GM18873 (cell line): ENCODE results near the gene EPC1.

ENCODE experiments used
- ATAC-seq: cut with Tn5 transposase; IDR thresholded peaks from one replicate; pipeline ENCODE4 v1.9.1; 2021; ENCODE audit warnings: mild to moderate bottlenecking, moderate library complexity, moderate number of reproducible peaks; ENCODE audit not compliant: unreplicated experiment, low FRiP score

EPC1 gene

GRCh38 chr10:32298075-32298812 is 48.7 kb downstream of the EPC1 start:
- no peak for ATAC-seq

- no peak for ATAC-seq
Measured at GRCh38 chr10:32295027-32295426, 51.9 kb downstream of the EPC1 start.

GRCh38 chr10:32293581-32293980 is 53.4 kb downstream of the EPC1 start:
- no peak for ATAC-seq

GRCh38 chr10:32279795-32280194 is 67.2 kb downstream of the EPC1 start:
- no peak for ATAC-seq

GRCh38 chr10:32273336-32273735 is 73.6 kb downstream of the EPC1 start:
- ATAC-seq, result no peak

- no peak for ATAC-seq
Measured at GRCh38 chr10:32271617-32272016, 75.3 kb downstream of the EPC1 start.

- ATAC-seq, result no peak
Measured at GRCh38 chr10:32269343-32270100, 77.4 kb downstream of the EPC1 start.

GRCh38 chr10:32268788-32269187 is 78.2 kb downstream of the EPC1 start:
- no peak for ATAC-seq

DNA sequence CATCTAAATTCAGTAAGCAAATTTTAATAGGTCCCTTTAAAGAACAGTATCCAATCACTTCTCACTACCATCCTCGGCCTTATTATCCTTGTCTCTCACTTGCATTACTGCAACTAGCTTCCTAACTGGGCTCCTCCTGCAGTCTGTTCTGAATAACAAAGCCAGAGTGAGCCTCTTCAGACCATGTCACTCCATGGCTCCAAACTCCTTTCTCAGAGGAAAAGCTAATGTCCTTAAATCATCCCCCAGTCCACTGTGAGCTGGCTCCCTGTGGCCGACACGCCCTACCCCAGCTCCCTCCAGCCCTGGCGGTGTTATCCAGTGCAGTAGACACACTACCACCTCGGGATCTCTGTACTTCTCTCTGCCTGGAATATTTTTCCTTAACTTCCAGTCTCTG is 80.0 kb downstream of the EPC1 start:
- no peak for ATAC-seq

GRCh38 chr10:32266566-32266965 is 80.4 kb downstream of the EPC1 start:
- no peak for ATAC-seq

DNA sequence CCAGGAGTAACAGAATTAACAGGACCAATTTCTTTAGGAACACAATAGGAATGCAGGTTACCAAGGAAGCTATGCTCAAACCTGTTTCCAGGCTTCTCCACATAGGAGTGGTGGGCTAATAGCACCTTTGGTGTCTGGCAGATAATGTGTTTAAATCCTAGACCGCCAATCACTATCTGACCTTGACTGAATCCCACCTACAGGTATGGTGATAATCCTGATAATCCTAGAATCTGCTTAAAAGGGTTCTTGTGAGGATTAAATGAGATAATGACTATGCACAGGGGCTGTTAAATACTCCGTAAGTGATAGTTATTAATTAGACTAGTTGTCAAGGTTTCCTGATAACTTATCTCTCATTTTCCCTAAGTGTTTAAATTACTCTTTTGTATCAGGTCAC is 81.2 kb downstream of the EPC1 start:
- ATAC-seq, result no peak

DNA sequence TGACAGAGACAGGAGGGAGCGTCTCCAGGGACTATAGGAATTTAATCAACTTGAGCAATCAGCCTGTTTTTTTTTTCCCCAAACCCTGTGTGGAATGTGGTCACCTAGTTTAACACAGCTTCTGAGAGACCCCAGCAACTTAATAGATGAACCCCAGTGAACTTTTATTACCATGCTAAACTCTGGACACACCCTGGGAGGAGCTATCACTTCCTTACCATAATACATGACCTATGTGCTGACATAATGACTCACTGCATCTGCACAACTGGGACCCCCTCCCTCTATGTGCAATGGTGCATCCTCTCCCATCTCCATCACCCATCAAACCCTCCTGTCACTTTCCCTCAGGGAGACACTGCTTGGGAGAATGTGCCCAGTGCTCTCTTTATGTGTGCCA is 83.7 kb downstream of the EPC1 start:
- ATAC-seq, result no peak

DNA sequence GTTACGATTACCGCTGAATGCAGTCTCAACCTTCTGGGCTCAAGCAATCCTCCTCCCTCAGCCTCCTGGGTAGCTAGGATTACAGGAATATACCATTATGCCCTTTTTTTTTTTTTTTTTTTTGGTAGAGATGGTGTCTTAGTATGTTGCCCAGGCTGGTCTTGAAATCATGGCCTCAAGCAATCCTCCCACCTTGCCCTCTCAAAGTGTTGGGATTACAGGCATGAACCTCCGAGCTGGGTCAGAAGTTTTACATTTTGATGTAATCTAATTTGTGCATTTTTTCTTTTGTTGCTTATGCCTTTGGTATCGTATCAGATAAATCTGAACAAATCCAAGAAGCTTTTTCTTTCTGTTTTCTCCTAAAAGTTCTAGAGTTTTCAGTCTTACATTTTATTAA is 87.4 kb downstream of the EPC1 start:
- ATAC-seq, result no peak

DNA sequence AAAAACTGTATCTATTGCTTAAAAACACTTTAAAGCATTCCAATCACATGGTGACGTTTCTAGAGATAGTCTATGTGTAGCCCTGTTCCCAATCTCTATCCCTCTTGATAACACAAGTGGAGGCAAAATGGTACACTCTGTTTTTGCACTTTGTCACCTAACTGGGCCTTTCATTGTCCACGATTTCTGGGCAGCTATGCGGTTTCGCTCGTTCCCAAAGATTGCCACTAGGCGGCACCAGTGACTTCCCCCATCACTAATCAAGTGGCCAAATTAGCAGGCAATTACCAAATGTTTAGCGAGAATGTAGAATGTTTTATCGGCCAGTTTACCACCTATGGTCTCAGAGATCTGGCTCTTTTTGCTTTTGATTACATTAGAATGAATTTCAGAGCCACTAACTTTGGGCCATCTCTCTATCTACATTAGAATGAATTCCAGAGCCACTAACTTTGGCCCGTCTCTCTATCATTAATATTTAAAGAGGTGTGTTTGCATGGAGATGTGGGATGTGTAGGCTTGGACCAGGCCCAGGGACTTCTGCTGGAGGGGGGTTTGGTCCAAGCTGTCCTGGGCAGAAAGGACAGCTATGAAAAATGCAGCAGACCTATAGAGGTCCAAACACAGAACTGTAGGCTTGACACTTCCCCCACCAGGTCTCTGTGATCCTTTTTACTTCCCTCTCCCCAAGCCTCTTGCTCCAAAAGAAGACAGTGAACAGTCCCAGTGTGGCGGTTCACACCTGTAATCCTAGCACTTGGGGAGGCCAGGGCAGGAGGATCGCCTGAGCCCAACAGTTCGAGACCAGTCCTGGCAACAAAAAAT is 90.1 kb downstream of the EPC1 start:
- no peak for ATAC-seq

GRCh38 chr10:32253821-32254220 is 93.1 kb downstream of the EPC1 start:
- ATAC-seq, result no peak

DNA sequence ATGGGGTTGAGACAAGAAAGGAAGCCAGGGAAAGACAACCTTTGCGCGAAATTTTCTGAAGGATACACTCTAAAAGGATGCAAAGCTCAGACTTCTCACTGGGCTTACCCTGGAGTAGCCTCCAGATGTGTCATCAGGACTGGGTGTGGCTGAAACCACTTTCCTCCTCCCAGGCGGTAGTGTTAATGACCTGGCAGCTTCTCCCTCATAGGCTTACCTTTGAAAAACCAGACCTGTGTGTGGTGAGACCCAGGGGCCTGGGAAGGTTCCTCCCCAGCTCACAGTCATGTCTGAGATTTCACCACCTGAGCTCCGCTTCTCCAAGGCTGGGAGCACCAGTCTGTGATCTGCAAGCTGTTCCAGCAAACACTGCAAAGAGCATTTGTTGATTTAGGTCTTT is 93.7 kb downstream of the EPC1 start:
- no peak for ATAC-seq

- peak; percentile 82 for ATAC-seq
Measured at GRCh38 chr10:32250489-32250888, 96.5 kb downstream of the EPC1 start.

DNA sequence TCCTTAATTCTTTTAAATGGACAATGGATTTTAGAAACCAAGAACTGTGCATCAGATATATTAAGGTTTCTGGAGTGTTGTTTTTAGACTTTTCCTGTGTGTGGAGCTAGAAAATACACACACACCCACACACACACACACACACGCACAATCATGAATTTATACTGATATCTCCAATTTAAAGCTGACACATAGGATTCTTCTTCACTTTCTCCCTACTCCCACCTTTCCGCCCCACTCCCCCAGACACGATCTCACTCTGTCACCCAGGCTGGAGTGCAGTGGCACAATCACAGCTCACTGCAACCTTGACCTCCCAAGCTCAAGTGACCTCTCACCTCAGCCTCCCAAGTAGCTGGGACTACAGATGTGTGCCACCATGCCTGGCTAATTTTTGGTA is 100.3 kb downstream of the EPC1 start:
- ATAC-seq, result no peak

DNA sequence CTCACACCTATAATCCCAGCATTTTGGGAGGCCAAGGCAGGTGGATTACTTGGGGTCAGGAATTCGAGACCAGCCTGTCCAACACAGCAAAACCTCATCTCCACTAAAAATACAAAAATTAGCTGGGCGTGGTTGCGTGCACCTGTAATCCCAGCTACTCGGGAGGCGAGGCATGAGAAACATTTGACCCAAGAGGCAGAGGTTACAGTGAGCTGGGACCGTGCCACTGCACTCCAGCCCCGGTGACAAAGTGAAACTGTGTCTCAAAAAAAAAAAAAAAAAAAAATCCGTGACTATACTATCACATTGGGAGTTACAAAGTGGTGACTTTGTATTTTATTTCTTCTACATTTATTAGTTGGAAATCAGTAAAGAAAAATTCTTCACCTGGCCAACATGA is 101.2 kb downstream of the EPC1 start:
- ATAC-seq, result no peak

DNA sequence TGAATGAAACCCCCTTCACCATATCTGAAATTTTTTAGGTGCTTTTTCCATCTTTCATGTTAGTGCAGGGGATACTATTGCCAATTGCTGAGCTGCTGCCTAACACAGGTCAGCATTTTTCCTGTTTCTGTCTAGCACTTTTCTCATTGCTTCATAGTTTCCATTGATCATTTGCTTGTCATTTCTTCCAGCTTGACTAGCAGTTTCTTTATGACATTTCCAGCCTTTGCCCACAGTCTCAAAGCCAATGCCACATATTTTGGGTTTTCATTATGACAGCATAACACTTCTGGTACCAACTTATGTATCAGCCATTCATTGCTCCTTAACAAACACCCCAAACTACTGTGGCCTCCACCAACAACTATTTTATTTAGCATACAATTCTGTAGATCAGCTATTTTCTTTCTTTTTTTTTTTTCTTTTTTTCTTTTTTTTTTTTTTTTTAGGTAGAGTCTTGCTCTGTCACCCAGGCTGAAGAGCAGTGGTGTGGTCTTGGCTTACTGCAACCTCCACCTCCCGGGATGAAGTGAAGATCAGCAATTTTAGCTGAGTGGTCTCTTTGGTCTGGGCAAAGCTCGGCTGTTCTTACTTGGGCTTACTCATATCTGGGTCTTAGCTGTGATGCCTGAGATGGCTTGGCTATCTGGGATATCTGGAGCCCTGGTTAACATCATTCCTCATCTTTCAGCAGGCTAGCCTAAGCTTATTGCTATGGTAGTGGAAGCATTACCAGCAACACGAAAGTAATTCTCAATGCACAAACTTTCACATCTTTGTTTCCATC is 102.3 kb downstream of the EPC1 start:
- no peak for ATAC-seq
